ENCODE results near the gene ARL15.

DNA sequence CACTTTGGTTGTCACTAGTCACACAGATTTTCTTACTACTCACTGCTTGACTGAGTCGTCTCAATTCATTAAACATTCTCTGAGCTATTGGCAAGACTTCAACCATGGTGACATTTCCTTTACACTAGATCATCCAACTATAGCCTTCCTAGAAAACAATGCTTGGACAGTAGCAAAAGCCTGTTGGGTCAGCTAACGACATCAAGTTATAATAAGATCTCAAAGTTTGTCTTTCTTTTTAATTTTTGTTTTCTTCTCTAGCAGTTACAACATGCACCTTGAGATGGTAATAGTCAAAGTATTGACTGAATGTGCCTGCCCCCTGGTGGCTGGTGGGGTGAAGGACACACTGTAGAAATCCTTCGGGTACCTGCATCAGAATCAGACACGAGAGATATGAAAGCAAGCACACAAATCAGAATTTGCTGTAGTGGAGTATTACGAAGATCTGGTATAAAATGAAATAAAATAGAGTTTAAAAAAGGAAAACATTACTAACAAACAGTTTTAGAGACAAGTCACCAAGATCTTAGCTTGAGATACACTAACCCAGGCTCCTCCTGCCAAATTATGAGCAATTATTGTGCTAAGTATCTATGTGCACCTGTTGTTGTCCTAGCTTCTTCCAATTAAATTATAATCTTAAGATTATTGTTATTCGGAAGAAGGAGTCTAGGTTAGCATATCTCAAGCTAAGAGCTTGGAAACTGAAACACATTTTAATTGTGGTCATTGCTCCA is 81.2 kb downstream of the ARL15 start:
- TF ChIP-seq, protein P1, sequence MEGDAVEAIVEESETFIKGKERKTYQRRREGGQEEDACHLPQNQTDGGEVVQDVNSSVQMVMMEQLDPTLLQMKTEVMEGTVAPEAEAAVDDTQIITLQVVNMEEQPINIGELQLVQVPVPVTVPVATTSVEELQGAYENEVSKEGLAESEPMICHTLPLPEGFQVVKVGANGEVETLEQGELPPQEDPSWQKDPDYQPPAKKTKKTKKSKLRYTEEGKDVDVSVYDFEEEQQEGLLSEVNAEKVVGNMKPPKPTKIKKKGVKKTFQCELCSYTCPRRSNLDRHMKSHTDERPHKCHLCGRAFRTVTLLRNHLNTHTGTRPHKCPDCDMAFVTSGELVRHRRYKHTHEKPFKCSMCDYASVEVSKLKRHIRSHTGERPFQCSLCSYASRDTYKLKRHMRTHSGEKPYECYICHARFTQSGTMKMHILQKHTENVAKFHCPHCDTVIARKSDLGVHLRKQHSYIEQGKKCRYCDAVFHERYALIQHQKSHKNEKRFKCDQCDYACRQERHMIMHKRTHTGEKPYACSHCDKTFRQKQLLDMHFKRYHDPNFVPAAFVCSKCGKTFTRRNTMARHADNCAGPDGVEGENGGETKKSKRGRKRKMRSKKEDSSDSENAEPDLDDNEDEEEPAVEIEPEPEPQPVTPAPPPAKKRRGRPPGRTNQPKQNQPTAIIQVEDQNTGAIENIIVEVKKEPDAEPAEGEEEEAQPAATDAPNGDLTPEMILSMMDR (IDR thresholded peaks at IDR 0.05; ENCODE audit: low read depth, low read length): peak; percentile 80
- TF ChIP-seq EZH2phosphoT487 (IDR thresholded peaks at IDR 0.05; ENCODE audit: low read depth): no peak

All from OCI-LY3 (cell line).